ENCODE results near the gene ID3. TPM values are rescaled to one million over a fixed set of nuclear protein-coding genes. Genes with fewer than 3 reads are reported as not detected.

Gene ID3
- total RNA-seq, 6 experiments from 2014 or later, result 560 to 690 (median 604) TPM

- Mint-ChIP-seq H3K27me3 (ENCODE audit: insufficient read depth) (peaks cover 61% of the 10 kb centered on the region), H3K36me3 (ENCODE audit: low read depth) (peaks cover 29% of the 10 kb centered on the region), H3K4me1 (ENCODE audit: low read depth) (peaks cover 72% of the 10 kb centered on the region), H3K9me3 (peaks cover 28% of the 10 kb centered on the region), H3K4me3 (peak overlapping the region; percentile 96), H3K27ac (peak overlapping the region; percentile 98)
- TF ChIP-seq CTCF (IDR thresholded peaks at IDR 0.05), result no peak
- no peak for DNase-seq
These were observed 1.7 kb downstream of the ID3 start for GRCh38 chr1:23557471-23558124.

- Mint-ChIP-seq H3K27ac (peak overlapping the region; percentile 98), H3K36me3 (ENCODE audit: low read depth) (peaks cover 29% of the 10 kb centered on the region)
These were observed 2.4 kb downstream of the ID3 start for GRCh38 chr1:23556635-23557470.

GRCh38 chr1:23555986-23556634 is 3.2 kb downstream of the ID3 start:
- H3K9me3 Mint-ChIP-seq, result peaks cover 28% of the 10 kb centered on the region
- peak overlapping the region; percentile 98 for H3K27ac Mint-ChIP-seq
- DNase-seq, result peak; percentile 88
- peaks cover 61% of the 10 kb centered on the region for H3K4me1 Mint-ChIP-seq (ENCODE audit: low read depth)
- no peak for TF ChIP-seq CTCF (IDR thresholded peaks at IDR 0.05)
- peaks cover 64% of the 10 kb centered on the region for H3K27me3 Mint-ChIP-seq (ENCODE audit: insufficient read depth)
- peak overlapping the region; percentile 96 for H3K4me3 Mint-ChIP-seq
- H3K36me3 Mint-ChIP-seq (ENCODE audit: low read depth), result peaks cover 29% of the 10 kb centered on the region

More at GRCh38 chr1:23556635-23557470, 2.4 kb downstream of the ID3 start:
- Mint-ChIP-seq H3K27me3 (ENCODE audit: insufficient read depth) (peaks cover 64% of the 10 kb centered on the region), H3K4me3 (peak overlapping the region; percentile 96), H3K4me1 (ENCODE audit: low read depth) (peaks cover 64% of the 10 kb centered on the region), H3K9me3 (peaks cover 28% of the 10 kb centered on the region)
- peak; percentile 74 for DNase-seq
- no peak for TF ChIP-seq CTCF (IDR thresholded peaks at IDR 0.05)

GRCh38 chr1:23555270-23555985 is 3.9 kb downstream of the ID3 start:
- H3K27ac Mint-ChIP-seq, result peak overlapping the region; percentile 98
- peaks cover 29% of the 10 kb centered on the region for H3K36me3 Mint-ChIP-seq (ENCODE audit: low read depth)
- no peak for DNase-seq
- peaks cover 64% of the 10 kb centered on the region for H3K27me3 Mint-ChIP-seq (ENCODE audit: insufficient read depth)
- H3K4me3 Mint-ChIP-seq, result peak overlapping the region; percentile 96
- TF ChIP-seq CTCF (IDR thresholded peaks at IDR 0.05), result no peak
- peaks cover 28% of the 10 kb centered on the region for H3K9me3 Mint-ChIP-seq
- H3K4me1 Mint-ChIP-seq (ENCODE audit: low read depth), result peaks cover 60% of the 10 kb centered on the region

All from HFFc6 (cell line).